GM13977 (cell line): ENCODE data around the gene TIMM21.

Source experiments
- DNase-seq: peaks from one replicate; pipeline ENCODE4 v3.0.0; 2012; ENCODE audit warnings: low spot score
- in situ Hi-C: fragments of 300-500 bp; cut with MboI; formaldehyde crosslinking; loops from one replicate; pipeline ENCODE4 v1.12.0; 2022; ENCODE audit warnings: low sequenced_read_pairs, low pct_unique_long_range_greater_than_20kb, mixed read lengths, inconsistent platforms; ENCODE audit not compliant: unreplicated experiment
- TF ChIP-seq, protein P1 (sequence below): IDR thresholded peaks from 2 replicates; pipeline ENCODE4 v1.5.1; 2012; ENCODE audit warnings: mild to moderate bottlenecking, control low read depth; ENCODE audit not compliant: insufficient read depth; ENCODE audit errors: extremely low read depth, missing control alignments

Gene TIMM21

DNA sequence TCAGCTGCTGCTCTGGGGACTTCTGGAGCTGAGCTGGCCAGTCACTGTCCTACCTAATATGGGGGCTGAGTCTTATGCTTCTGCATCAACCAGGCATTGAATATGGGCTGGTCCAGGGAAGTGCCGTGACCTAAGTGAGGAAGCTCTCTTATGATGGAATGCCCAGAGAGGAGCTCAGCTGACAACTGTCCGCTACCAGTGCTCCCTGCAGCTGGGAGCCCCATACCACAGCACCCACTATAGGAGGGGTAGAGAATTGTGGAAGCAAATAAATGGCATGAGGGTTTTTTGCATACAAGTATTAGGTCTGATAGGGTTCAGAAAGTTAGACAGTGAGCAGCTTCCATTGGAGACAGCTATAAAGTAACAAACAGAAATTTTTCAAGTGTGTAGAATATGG, 4.5 kb downstream of the TIMM21 start:
- TF ChIP-seq, protein P1, sequence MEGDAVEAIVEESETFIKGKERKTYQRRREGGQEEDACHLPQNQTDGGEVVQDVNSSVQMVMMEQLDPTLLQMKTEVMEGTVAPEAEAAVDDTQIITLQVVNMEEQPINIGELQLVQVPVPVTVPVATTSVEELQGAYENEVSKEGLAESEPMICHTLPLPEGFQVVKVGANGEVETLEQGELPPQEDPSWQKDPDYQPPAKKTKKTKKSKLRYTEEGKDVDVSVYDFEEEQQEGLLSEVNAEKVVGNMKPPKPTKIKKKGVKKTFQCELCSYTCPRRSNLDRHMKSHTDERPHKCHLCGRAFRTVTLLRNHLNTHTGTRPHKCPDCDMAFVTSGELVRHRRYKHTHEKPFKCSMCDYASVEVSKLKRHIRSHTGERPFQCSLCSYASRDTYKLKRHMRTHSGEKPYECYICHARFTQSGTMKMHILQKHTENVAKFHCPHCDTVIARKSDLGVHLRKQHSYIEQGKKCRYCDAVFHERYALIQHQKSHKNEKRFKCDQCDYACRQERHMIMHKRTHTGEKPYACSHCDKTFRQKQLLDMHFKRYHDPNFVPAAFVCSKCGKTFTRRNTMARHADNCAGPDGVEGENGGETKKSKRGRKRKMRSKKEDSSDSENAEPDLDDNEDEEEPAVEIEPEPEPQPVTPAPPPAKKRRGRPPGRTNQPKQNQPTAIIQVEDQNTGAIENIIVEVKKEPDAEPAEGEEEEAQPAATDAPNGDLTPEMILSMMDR = no peak
- no peak for DNase-seq
- in situ Hi-C loops = no loop called here

DNA sequence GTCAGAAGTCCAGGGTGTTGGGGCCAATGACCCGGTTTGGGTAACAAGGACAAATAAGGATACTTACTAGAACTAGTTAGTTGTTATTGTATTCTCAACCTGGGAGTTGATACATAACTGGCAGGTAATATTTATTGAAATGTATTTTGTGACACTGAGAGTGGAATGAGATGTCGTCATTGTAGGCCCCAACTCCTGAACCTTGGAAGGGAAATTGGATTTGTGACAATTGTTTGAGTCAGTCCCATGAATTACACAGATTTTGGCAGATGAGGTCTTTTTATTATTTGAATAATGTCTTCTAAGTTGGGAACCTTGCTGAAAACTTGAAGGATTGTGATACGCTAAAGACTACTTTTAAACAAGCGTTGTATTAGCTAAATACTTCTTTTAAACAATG, 5.1 kb downstream of the TIMM21 start:
- TF ChIP-seq, protein P1 = no peak
- DNase-seq = no peak
- in situ Hi-C loops = no loop called here

DNA sequence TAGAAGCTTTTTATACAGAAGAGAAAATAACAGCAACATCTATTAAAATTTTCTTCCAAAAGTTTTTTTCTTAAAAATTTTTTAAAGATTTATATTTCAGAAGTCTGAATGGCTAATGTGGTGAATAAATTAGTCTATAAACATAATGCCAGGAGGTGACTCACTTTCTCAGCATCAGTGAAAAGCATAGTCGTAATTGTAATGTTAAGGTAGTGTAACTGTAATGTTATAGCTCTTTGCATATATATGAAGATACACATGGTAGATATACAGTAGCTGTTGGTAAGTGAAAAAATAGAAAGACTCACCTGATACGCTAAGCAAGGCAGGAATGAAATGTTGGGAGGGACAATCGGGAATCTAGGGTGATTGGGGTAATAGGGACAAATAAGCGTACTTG, 5.5 kb downstream of the TIMM21 start:
- DNase-seq = no peak
- in situ Hi-C loops = no loop called here
- TF ChIP-seq, protein P1 = no peak

DNA sequence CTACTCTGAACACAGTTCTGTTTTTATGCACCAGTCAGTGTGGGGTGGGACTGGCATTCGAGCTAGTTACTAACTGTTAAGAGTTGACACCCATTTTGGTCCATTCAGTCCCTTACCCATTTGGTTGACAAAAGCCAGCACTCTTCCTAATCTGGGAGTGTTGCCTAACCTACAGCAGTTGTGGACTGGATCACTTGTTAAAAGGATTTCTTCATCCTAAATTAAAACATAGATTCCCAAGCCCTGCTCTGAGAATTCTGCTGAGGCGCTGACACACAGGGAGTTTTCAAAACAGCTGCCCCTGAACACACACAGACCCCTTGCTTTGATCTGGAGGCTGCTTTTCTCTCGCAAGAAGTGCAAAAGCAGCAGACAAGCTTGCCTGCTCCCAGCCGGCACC, 6.4 kb downstream of the TIMM21 start:
- no peak for DNase-seq
- TF ChIP-seq, protein P1 = no peak
- in situ Hi-C loops = no loop called here

DNA sequence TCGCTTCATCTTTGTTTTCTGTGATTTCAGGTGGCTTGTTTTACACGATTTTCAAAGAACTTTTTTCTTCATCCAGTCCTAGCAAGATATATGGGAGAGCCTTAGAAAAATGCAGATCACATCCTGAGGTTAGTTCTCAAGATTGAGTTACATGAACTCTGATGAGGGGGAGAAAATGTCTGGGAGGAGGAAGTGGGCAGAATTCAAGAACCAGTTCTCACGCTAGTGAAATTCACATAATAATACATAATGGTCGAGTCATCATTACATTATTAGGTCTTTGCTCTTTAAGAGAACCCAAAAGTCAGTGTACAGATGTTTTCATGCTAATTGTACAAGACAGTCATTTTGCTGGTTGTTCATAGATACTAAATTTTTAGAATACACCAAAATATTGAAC, 7.0 kb downstream of the TIMM21 start:
- no peak for DNase-seq
- TF ChIP-seq, protein P1 = no peak
- in situ Hi-C loops = no loop called here

DNA sequence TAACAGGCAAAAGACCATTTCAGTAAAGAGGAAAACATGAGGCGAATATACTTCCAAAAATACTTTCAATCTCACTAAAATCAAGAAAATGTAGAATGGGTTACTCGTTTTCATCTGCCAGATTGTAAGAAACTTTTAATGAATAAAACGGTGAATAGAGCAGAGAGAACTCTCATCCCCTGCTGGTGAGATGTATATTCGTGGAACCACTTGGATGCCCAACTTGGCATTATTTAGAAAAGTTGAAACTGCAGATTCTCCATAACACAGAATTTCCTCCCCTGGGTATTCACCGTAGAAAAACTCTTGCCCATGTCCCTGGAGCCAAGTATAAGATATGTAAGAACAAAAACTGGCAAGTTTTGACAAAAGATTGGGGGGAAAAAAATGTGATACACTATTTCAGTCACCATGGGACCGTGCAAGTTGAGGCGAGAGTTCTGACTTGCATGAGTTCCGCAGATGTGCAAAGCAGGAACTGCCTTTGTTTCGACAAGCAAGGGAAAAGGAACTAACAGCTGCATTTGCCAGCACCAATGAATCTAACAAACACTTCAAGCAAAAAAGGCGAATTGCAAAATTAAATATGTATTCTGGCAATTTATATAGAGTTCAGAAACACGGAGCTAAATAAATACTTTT, 14.8 kb downstream of the TIMM21 start:
- TF ChIP-seq, protein P1 = no peak
- DNase-seq = no peak
- in situ Hi-C loops = no loop called here
